Endometrial microvascular endothelial cells (primary cell): ENCODE measurements around the gene FKBP1A. TPM values are rescaled to one million over a fixed set of nuclear protein-coding genes. Genes with fewer than 3 reads are reported as not detected.

Experiments used
- in situ Hi-C: cut with HindIII; loops from 2 replicates; pipeline ENCODE4 v1.10.0; 2017; ENCODE audit warnings: low sequenced_read_pairs, low pct_unique_long_range_greater_than_20kb; ENCODE audit errors: inconsistent ontology term
- total RNA-seq: library from RNA; depleted of rRNA; stranded (reverse); fragments of >200 nt; gene quantifications from one replicate; pipeline ENCODE4 v1.2.3, GENCODE V29; 2015; ENCODE audit errors: inconsistent ontology term

Gene FKBP1A
- total RNA-seq, 1 donor from 2014 or later: 511 TPM

- in situ Hi-C loops: loop anchor here (10.0 kb wide), 2 partner anchors 69 to 109 kb away; partner anchors contain the start of gene FKBP1A
Observed at GRCh38 chr20:1326031-1326930, 66.6 kb downstream of the FKBP1A start.

GRCh38 chr20:1325173-1326030 is 67.5 kb downstream of the FKBP1A start:
- in situ Hi-C loops: loop anchor here (10.0 kb wide), 2 partner anchors 69 to 109 kb away; partner anchors contain the start of gene FKBP1A

- in situ Hi-C loops: loop anchor here (10.0 kb wide), 2 partner anchors 70 to 110 kb away; partner anchors contain the start of gene FKBP1A
Observed at GRCh38 chr20:1324598-1325172, 68.2 kb downstream of the FKBP1A start.

GRCh38 chr20:1323830-1324597 is 68.8 kb downstream of the FKBP1A start:
- in situ Hi-C loops: loop anchor here (10.0 kb wide), 2 partner anchors 71 to 111 kb away; partner anchors contain the start of gene FKBP1A

GRCh38 chr20:1323256-1323655 is 69.6 kb downstream of the FKBP1A start:
- in situ Hi-C loops: loop anchor here (10.0 kb wide), 2 partner anchors 72 to 112 kb away; partner anchors contain the start of gene FKBP1A

GRCh38 chr20:1322511-1323245 is 70.2 kb downstream of the FKBP1A start:
- in situ Hi-C loops: loop anchor here (10.0 kb wide), 2 partner anchors 72 to 112 kb away; partner anchors contain the start of gene FKBP1A

GRCh38 chr20:1321654-1321939 is 71.3 kb downstream of the FKBP1A start:
- in situ Hi-C loops: loop anchor here (10.0 kb wide), 2 partner anchors 73 to 113 kb away; partner anchors contain the start of gene FKBP1A

- in situ Hi-C loops: loop anchor here (10.0 kb wide), 2 partner anchors 74 to 114 kb away; partner anchors contain the start of gene FKBP1A
Observed at GRCh38 chr20:1320902-1321653, 71.8 kb downstream of the FKBP1A start.

- in situ Hi-C loops: loop anchor here (10.0 kb wide), 2 partner anchors 75 to 115 kb away; partner anchors contain the start of gene FKBP1A
Observed at GRCh38 chr20:1320016-1320415, 72.8 kb downstream of the FKBP1A start.

GRCh38 chr20:1319462-1319861 is 73.4 kb downstream of the FKBP1A start:
- in situ Hi-C loops: no loop called here

GRCh38 chr20:1319051-1319450 is 73.8 kb downstream of the FKBP1A start:
- in situ Hi-C loops: no loop called here

Other genes starting within 250 kb of the FKBP1A start
- not detected for gene TMEM74B, start 208.1 kb downstream of the FKBP1A start, total RNA-seq
- gene C20orf202, start 189.6 kb downstream of the FKBP1A start, total RNA-seq: not detected
- gene RAD21L1, start 167.0 kb downstream of the FKBP1A start, total RNA-seq: not detected
- 11.9 TPM for gene SNPH, start 126.8 kb downstream of the FKBP1A start, total RNA-seq
- 16.6 TPM for gene SDCBP2, start 63.9 kb downstream of the FKBP1A start, total RNA-seq
- gene NSFL1C, start 73.8 kb upstream of the FKBP1A start, total RNA-seq: 54.2 TPM
- gene SIRPB2, start 98.4 kb upstream of the FKBP1A start, total RNA-seq: 0.19 TPM
- gene SIRPD, start 164.7 kb upstream of the FKBP1A start, total RNA-seq: not detected
- 0.93 TPM for gene SIRPB1, start 227.0 kb upstream of the FKBP1A start, total RNA-seq